Retinal pigment epithelial cell (primary cell): ENCODE data around the gene GPR85.

Experiments
- DNase-seq: peaks from one replicate; pipeline ENCODE4 v3.0.0-alpha.2; 2010; ENCODE audit warnings: low read depth
- H3K4me3 ChIP-seq: 2 replicates; pipeline ENCODE4 v1.5.1; 2011; ENCODE audit warnings: mild to moderate bottlenecking, low read length, control low read depth, moderate library complexity
- TF ChIP-seq, protein P1 (sequence below): conservative IDR thresholded peaks from 2 replicates; pipeline ENCODE4 v1.5.1; 2011; ENCODE audit warnings: low read depth, low read length, control low read depth, inconsistent platforms

GPR85 gene

DNA sequence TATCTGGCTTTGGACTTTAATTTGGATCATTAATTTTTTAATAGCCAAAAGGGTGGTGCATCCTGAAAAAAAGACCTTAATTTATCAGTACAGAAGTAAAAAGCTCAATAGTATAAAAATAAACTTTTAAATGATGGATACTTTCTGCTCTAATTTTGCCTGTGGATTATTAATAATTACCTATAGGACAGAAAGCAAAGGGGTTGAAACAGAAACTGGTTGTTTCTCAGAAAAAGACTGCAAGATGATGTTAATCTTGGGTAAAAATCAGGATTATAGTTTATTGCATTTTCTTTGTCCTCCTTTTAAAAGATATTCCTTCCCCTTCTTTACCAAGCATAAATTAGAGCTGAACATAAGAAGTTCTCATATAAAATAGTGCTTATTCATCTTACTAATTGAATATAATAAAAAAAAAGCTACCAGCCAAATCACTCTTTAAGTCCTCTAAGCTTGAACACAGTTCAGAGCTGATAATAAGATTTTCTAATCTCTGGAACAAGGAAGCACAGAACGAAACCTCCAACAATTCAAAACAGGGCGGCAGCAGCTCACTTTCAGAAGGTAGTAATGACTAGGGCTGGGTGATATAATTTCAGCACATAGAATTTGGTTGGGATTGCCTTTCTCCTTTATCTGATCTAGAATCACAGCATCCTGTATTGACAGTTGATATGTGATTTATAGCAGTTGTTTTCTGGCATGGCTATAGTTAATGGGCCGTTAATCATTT lies 8.1 kb upstream of the GPR85 start:
- DNase-seq: no peak

DNA sequence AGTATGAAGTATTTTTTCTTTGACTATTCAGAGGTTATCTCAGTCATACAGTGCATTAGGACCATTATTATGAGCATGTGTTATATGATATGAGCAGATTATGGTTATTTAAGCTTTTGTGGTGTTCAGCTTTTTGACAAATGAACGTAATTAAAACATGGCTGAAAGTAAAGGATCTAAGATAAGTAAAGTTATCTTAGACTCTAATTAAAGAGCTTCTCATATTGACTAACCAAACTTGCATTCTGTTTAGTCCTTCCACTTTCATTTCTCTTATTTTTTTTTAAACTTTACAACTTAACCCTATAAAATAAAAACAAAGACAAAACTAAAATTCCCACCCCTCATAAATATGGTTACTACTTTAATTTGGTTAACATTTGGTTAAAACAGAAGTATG lies 6.9 kb upstream of the GPR85 start:
- no peak for DNase-seq
- TF ChIP-seq, protein P1, sequence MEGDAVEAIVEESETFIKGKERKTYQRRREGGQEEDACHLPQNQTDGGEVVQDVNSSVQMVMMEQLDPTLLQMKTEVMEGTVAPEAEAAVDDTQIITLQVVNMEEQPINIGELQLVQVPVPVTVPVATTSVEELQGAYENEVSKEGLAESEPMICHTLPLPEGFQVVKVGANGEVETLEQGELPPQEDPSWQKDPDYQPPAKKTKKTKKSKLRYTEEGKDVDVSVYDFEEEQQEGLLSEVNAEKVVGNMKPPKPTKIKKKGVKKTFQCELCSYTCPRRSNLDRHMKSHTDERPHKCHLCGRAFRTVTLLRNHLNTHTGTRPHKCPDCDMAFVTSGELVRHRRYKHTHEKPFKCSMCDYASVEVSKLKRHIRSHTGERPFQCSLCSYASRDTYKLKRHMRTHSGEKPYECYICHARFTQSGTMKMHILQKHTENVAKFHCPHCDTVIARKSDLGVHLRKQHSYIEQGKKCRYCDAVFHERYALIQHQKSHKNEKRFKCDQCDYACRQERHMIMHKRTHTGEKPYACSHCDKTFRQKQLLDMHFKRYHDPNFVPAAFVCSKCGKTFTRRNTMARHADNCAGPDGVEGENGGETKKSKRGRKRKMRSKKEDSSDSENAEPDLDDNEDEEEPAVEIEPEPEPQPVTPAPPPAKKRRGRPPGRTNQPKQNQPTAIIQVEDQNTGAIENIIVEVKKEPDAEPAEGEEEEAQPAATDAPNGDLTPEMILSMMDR: no peak
- no peak overlapping the region for H3K4me3 ChIP-seq

More for the DNA sequence above, 8.1 kb upstream of the GPR85 start:
- TF ChIP-seq, protein P1: no peak
- no peak overlapping the region for H3K4me3 ChIP-seq

DNA sequence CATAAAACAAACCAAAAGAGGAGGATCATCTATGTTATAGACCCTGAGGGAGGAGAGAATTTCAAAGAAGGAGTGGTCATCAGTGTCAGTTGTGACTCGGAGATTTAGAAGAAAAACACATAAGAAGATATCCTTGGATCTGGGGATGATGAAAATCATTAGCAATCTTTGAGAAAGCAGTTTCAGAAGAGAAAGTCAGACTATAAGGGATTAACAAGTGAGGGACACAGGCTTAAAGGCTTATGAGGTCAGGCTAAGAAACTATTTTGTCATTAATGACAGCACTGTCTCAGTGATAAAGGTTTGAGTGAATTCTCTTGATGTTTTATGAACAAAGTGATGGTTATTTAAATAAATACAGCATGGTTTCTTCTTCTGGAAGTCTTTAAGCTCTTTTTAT lies 6.1 kb upstream of the GPR85 start:
- H3K4me3 ChIP-seq: no peak overlapping the region
- no peak for DNase-seq
- TF ChIP-seq, protein P1: no peak

DNA sequence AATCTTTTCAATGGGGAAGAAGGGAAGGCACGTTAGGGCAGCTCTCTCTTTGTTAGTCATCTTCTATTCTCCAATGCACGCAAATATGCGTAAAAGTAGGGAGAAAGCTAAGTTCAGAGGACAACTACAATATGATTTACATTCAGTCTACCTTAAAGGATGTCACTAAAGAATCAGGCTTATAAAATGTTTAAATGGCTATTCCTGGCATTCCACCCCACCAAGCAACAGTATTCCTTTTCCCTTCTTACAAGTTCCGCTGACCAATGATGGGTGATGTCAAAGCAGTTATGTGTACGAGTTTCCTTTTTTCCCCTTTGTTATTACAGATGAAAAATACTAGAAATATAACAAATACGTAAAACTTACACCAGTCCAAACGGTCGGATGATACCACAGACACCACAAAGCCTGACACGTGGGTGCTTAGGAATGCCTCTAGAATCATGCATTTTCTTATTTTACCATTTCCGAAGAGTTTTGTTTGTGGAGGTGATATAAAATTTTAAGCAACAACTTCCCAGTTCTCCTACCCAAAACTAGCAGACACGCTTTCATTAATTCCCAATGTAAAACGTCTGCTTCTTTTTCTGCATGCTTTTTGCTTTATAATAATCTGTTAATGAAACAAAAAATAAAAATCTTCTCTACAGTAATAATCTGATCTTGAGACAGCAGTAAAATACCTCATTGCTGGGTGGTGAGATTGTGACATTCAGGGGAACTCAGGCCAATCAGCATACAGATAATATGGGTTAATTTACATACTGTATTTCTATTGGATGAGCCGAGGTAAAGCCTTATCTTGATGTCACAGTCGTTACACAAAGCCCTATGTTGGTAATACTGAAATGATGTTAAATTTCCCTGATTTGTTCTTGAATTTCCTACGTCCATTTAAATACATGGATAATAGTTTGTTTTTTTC lies 708 bp upstream of the GPR85 start:
- TF ChIP-seq, protein P1: no peak
- DNase-seq: peak; percentile 73
- H3K4me3 ChIP-seq: peak overlapping the region; percentile 63

DNA sequence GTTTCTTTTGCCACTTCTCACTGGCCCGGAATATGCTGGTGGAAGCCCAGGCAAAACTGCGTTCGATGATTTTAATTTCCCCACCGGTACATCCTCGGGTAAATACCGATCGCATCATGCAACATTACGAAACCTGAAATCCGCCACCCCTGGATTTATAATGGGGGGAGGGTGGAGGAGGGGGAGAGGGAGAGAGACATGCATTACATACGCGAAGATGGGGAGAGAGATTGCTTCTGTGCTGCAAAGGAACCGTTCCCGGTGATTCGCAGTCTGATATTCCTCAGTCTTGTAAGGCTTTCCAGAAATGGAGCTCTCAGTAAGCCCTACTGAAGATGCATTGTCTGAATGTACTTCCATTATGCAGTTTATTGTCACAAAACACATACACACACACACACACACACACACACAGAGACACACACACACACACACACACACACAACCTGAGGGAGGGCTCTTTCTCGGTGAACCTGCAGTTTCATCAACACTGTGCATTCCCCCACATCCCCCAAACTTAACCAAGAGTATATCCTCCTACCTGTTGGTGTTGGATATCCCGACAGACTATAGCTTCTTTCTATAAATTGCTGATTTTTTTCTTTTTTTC lies 741 bp downstream of the GPR85 start:
- TF ChIP-seq, protein P1: no peak
- no peak for DNase-seq
- peak overlapping the region; percentile 63 for H3K4me3 ChIP-seq

DNA sequence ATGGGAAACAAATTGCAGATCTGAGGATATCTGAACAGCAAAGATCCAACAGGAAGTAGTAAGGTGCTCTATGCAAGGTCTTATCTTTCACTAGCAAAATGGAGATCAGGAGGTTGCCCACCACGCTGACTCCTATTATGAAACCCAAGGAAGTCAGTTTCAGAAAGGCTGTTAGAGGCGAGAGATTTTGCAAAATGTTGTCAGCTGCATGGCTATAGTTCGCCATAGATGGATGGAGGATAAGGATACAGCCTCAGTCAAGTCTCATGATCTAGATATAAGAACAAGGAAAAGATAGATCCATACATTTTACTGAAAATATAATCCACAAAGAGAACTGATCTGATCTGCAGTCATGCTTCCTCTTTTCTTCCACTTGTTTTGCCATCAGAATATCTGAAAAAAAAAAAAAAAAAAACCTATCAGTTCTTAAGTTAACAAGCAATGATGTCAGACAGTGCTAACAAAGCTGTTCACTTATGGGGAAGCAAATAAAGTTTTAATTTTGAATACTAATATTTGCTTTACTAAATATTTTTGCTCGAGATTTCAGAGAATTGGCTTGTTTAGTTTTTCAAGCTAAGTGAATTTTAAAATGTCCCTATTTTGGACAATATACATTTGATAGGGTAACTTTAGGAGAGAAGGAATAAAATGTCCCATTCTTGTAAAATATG lies 2.0 kb downstream of the GPR85 start:
- TF ChIP-seq, protein P1: no peak
- no peak overlapping the region for H3K4me3 ChIP-seq
- no peak for DNase-seq
